HG03196 (cell line): ENCODE data around the gene KREMEN1.

Experiments used
- ATAC-seq: cut with Tn5 transposase; IDR thresholded peaks from one replicate; pipeline ENCODE4 v1.9.1; 2021; ENCODE audit not compliant: unreplicated experiment

The KREMEN1 gene

GRCh38 chr22:29126670-29127395, 54.0 kb downstream of the KREMEN1 start:
- ATAC-seq, result no peak

- ATAC-seq, result no peak
These were observed 56.3 kb downstream of the KREMEN1 start for GRCh38 chr22:29128891-29129807.

GRCh38 chr22:29129808-29130140, 56.9 kb downstream of the KREMEN1 start:
- no peak for ATAC-seq

- ATAC-seq, result no peak
These were observed 57.6 kb downstream of the KREMEN1 start for GRCh38 chr22:29130476-29130875.

GRCh38 chr22:29133603-29134133, 60.8 kb downstream of the KREMEN1 start:
- ATAC-seq, result no peak

GRCh38 chr22:29134448-29134847, 61.6 kb downstream of the KREMEN1 start:
- no peak for ATAC-seq

- no peak for ATAC-seq
These were observed 64.2 kb downstream of the KREMEN1 start for GRCh38 chr22:29136782-29137700.

- no peak for ATAC-seq
These were observed 65.9 kb downstream of the KREMEN1 start for GRCh38 chr22:29138556-29139305.

- no peak for ATAC-seq
These were observed 67.3 kb downstream of the KREMEN1 start for GRCh38 chr22:29139965-29140782.

- no peak for ATAC-seq
These were observed 68.3 kb downstream of the KREMEN1 start for GRCh38 chr22:29141078-29141688.

- ATAC-seq, result no peak
These were observed 69.3 kb downstream of the KREMEN1 start for GRCh38 chr22:29142116-29142515.

- ATAC-seq, result no peak
These were observed 71.3 kb downstream of the KREMEN1 start for GRCh38 chr22:29143941-29144785.

- no peak for ATAC-seq
These were observed 71.9 kb downstream of the KREMEN1 start for GRCh38 chr22:29144786-29145160.

GRCh38 chr22:29145321-29146072, 72.7 kb downstream of the KREMEN1 start:
- no peak for ATAC-seq

GRCh38 chr22:29146091-29146560, 73.3 kb downstream of the KREMEN1 start:
- no peak for ATAC-seq

- ATAC-seq, result no peak
These were observed 73.9 kb downstream of the KREMEN1 start for GRCh38 chr22:29146771-29147170.

GRCh38 chr22:29147331-29147899, 74.6 kb downstream of the KREMEN1 start:
- ATAC-seq, result no peak
